GOT3 (cell line): ENCODE results near the gene SAMD8.

Experiments used
- DNase-seq: peaks from one replicate; lab custom pipeline; 2025; ENCODE audit warnings: mixed read lengths; lab: John Stamatoyannopoulos, UW

SAMD8 gene

GRCh38 chr10:75223507-75223906 lies 112.1 kb downstream of the SAMD8 start:
- no peak for DNase-seq

DNA sequence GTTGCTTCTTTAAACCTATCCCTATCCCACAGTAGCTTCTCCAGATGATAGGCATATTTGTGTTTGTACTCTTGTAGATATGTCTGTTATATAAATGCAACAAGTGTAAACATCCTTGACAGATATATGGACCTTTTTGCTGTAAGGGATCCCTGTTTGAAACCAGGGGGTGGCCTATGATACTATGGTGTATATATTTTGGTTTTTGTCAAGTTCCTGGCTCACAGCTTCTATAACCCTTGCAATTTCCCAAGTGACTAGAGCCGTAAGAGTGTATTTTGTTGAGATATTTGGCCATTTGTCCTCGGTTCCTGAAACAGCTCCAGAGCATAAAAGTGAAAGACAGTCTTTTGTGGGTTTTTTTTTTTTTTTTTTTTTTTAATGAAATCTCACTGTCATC lies 114.6 kb downstream of the SAMD8 start:
- no peak for DNase-seq

GRCh38 chr10:75226656-75227055 lies 115.2 kb downstream of the SAMD8 start:
- DNase-seq, result no peak

GRCh38 chr10:75228278-75228677 lies 116.8 kb downstream of the SAMD8 start:
- no peak for DNase-seq

DNA sequence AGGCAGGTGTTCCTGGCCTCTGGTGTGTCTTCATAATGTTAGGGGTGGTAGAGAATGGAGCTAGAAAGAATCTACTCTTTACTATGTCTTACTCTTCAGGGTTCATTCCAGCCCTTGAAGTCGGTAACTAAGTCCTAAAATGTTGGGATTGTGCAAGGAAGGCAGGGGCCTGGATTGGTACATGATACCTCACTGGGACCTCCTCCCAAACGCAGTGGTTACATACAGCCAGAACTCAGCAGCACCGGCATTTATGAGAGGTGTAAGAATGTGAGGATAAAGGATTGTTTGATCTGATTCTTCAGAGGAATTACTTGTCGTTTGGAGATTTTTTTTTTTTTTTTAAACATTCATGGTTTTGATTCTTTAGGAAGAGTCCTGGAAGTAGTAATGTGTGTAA lies 117.4 kb downstream of the SAMD8 start:
- no peak for DNase-seq

- no peak for DNase-seq
Measured at GRCh38 chr10:75229971-75230370, 118.5 kb downstream of the SAMD8 start.

DNA sequence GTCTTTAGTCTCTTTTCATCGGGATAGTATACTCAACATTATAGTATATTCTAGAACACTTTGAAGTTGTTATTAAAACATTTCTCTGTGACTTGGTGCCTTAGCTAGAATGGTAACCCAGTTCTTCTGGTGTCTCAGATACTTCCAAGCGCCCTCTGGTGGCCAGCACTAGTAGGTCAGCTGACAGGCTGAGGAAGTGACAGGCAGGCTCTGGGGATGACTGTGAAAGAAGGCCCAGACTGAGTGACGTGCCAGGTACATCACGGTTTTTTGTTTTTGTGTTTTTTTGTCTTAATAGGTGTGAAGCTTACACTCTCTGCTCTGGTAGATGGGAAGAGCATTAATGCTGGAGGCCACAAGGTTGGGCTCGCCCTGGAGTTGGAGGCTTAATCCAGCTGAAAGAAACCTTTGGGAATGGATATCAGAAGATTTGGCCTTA lies 119.2 kb downstream of the SAMD8 start:
- DNase-seq, result peak; percentile 20
